NCI-H146 (cell line): Measurements from ENCODE around the gene AGRN.
"Not testable (repeated sequence)": the region's sequence is repeated elsewhere in the genome, so short reads cannot be mapped to it uniquely, and the experiment has no call there.

Experiments used
- DNase-seq: peaks from one replicate; lab custom pipeline; 2025; lab: John Stamatoyannopoulos, UW

Gene AGRN

GRCh38 chr1:1020000-1020404, at the start of gene AGRN:
Gene AGRN, plus strand, starts transcription at chr1:1020120. Its CDS starts 53 bp downstream, at chr1:1020173.
- DNase-seq: no peak

GRCh38 chr1:970242-970972, 49.5 kb upstream of the AGRN start:
- DNase-seq: no peak

DNA sequence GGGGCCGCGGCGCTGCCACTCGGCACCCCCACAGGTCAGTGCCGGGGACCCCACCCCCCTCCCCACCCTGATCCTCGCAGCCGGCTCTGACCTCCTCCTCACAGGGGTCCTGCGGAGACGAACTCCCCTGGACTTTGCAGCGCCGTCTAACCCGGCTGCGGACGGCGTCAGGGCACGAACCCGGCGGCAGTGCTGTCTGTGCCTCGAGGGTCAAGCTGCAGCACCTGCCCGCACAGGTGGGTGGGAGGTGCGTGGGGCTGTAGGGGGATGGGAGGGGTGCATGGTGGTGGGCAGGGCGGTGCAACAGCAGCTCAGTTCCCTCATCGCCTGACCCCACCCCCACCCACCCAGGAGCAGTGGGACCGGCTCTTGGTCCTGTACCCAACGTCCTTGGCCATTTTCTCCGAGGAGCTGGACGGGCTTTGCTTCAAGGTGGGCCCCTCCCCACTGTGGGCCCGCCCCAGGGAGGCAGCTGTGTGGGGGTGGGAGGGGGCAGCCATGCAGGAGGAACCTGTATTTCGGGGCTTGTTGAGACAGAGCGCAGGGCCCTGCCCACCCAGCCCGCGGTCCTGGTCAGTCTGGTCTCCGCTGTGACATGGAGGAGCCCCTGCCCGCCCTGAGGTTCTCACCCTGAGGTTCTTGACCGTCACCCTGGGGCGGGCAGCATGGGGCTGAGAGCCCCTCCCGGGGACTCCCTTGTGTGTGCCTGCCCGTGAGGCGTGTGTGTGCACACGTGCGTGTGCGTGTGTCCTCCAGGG, 48.8 kb upstream of the AGRN start:
- no peak for DNase-seq

- DNase-seq: no peak
Observed at GRCh38 chr1:971751-972506, 48.0 kb upstream of the AGRN start.

- no peak for DNase-seq
Observed at GRCh38 chr1:972726-973458, 47.0 kb upstream of the AGRN start.

GRCh38 chr1:973459-974292, 46.2 kb upstream of the AGRN start:
- DNase-seq: no peak

DNA sequence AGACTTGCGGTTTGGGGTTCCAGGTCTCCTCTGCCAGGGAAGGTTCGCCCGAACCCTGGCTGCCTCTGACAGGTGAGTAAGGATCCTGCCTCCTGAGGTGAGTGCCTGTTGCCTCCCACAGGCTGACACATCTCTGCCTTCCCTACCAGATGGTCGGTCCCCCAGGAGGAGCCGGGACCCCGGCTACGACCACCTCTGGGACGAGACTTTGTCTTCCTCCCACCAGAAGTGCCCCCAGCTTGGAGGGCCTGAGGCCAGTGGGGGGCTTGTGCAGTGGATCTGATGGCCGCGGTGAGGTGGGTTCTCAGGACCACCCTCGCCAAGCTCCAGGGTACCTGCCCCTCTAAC, 45.7 kb upstream of the AGRN start:
- DNase-seq: no peak

- no peak for DNase-seq
Observed at GRCh38 chr1:974687-975328, 45.1 kb upstream of the AGRN start.

GRCh38 chr1:975365-975764, 44.6 kb upstream of the AGRN start:
- DNase-seq: no peak

- peak; percentile 52 for DNase-seq
Observed at GRCh38 chr1:975896-976683, 43.8 kb upstream of the AGRN start.

DNA sequence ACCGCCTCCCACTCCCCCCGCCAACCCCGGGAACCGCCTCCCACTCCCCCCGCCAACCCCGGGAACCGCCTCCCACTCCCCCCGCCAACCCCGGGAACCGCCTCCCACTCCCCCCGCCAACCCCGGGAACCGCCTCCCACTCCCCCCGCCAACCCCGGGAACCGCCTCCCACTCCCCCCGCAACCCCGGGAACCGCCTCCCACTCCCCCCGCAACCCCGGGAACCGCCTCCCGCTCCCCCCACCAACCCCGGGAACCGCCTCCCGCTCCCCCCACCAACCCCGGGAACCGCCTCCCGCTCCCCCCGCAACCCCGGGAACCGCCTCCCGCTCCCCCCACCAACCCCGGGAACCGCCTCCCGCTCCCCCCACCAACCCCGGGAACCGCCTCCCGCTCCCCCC, 43.1 kb upstream of the AGRN start:
- DNase-seq: not testable (repeated sequence)

DNA sequence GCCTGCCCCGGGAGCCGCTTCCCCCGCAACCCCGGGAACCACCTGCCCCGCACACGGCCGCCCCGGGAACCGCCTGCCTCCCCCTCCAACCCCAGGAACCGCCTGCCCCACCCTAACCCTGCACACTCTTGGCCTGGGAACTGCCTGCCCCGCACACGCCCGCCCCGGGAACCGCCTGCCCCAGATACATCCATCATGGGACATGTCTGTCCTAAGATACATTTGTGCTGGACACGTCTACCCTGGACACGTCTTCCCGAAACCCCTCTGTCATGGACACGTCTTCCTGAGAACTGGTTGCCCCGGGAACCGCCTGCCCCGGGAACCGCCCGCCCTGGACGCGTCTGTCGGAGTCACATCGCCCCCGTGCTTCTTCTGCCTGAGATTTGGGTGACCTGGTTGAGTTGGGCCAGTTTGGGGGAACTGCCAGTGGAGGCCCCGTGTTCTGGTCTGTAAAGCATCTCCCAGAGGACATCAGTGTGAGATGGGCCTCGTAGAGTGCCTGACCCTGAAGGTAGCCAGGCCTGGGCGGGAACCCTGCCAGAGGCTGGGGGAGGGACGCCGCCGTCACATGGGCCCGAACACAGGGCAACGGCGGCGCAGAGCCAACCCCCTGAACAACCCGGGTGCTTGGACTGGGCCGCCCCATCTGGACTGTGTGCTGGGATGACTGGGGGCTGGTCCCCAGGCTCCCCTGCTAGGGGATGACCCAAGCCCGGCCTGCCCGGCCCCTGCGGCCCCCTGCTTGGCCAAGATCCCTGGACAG, 41.7 kb upstream of the AGRN start:
- no peak for DNase-seq

DNA sequence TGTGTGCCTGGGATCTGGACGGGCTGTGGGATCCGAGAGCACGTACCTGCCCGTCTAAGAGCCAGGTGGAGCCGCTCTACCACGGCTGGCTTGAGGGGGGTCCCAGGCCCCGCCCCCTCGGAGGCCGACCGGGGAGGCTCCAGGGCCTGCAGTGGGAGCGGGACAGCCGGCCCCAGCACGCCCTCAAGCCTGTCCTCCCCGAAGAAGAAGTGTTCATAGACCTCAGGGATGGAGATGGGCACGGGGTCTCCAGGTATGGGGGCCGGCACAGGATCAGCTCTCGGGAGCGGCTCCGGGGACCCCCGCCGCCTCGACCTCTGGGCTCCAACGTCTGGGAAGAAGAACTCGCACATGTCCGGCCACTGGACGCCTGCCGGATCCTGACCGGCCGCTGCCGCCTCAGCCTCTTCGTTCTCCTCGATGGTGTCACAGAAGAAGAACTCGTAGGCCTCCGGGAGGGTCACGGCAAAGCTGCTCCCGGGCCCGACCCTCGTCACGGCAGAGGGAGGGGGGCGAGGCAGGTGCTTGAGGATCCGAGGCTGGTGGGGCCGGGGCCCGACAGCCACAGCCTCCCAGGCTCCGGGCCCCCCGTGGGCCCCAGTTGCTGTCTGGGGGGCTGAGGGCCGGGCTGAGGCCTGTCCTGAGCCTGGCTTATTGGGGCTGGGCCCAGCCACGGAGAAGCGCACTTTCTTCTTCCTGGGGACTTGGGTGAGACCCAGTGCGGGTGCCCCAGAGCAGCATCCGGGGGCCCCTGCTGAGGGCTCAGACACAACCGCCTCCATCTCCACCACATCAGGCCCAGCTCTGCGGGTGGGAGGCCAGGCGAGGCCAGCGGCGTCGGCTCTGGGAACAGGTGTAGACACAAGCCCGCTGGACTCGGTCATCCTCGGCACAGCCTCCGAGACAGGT, 40.8 kb upstream of the AGRN start:
- no peak for DNase-seq

GRCh38 chr1:979744-980072, 40.2 kb upstream of the AGRN start:
- DNase-seq: no peak

DNA sequence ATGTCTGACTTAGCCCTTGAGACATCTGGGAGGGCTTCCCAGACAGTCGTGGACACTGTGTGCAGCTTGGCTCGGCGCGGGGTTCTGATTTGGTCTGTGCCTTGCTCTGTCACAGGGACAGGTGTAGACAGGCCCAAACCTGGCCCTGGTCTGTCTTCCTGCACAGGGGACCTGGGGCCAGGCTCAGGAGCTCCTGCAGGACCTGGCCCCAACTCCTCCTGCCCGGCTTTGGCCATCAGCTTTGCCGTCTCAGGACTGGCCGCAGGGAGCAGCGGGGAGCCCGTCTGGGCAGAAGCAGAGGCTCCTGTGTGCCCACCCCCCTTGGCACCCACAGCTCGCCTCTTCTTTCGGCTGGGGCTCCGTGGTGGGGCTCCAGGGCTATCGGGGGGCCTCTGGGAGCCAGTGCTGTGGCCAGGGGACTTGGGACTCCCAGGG, 39.8 kb upstream of the AGRN start:
- DNase-seq: no peak

DNA sequence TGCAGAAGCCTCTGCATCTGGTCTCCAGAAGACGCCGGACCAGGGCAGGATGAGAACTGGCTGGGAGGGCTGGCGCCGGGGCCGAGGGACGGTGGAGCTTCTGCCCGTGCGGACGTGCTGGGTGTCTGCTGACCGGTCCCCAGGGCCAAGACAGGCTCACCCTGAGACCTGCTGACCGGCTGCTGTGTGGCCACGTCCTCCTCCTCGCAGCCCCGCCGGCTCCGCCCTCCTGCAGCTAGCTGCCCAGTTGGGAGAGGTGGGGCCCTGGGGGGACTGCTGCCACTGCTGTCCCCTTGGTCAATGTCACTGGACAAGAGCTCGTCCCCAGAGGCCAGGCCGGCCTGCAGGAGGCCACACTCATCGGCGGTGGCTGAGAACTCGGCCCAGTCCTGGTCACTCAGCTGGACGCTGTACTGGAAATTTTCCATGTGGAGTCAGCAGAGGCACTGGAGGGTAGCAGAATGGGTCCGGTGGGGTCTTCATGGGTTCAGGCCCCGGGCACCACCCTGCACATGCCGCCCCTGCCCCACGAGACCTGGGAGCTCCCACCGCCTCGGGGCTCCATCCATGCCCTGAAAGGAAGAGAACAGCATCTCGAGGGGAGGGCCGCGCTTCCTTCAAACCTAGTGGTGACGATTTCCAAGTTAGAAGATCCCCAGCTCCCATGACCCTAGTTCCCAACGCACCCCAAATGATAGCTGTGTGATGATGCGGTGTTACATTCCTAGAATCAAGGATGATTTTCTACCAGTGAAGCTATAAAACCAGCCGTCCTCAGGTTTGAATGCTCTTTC, 39.1 kb upstream of the AGRN start:
- no peak for DNase-seq

DNA sequence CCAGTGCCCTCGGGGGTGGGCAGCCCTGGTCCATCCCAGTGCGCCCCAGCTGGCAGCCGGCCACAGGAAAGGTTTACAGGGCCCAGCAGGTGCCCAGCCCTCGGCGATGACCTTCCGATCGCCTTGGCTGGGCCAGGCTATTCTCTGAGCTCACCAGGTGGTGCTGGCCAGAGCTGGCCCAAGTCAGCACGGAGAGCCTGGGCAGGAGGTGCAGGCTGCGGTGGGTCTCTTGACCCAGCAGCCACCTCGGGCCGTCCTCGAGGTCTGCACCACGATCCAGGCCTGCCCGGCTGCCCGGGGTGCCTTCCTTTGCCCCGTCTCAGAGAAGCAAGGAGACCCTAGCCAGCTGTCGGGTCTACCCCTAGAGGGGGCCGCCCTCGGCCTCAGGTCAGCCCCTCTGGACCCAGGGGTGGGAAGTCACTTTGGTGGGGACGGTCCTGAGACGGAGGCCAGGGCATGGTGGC, 38.4 kb upstream of the AGRN start:
- peak; percentile 27 for DNase-seq
